Measurements from ENCODE around the gene CASTOR1.

GRCh38 chr22:30244641-30245040, 44.7 kb downstream of the CASTOR1 start:
- TF ChIP-seq CTCF (conservative IDR thresholded peaks at IDR 0.05 in 1 of 2, IDR thresholded peaks at IDR 0.05 in 1 of 2; ENCODE audit: low read depth in 1 of 2, low read length in 2 of 2) = no peak
- no peak for TF ChIP-seq EZH2 (IDR thresholded peaks at IDR 0.05; ENCODE audit: low read length, missing control alignments)

Measured in fibroblast of lung (primary cell).